HG03432 (cell line): ENCODE data around the gene WIPF3.
A peak's percentile ranks its signal among the peaks of the same experiment; 100 is the strongest.

ENCODE experiments used
- ATAC-seq: cut with Tn5 transposase; IDR thresholded peaks from one replicate; pipeline ENCODE4 v1.9.1; 2021; ENCODE audit warnings: mild to moderate bottlenecking, moderate library complexity; ENCODE audit not compliant: unreplicated experiment

WIPF3 gene

GRCh38 chr7:29808075-29808801, 1.9 kb downstream of the WIPF3 start:
- ATAC-seq: no peak

- no peak for ATAC-seq
These were observed 3.3 kb downstream of the WIPF3 start for GRCh38 chr7:29809533-29810155.

- ATAC-seq: no peak
These were observed 4.0 kb downstream of the WIPF3 start for GRCh38 chr7:29810297-29810696.

- no peak for ATAC-seq
These were observed 4.6 kb downstream of the WIPF3 start for GRCh38 chr7:29810813-29811482.

- no peak for ATAC-seq
These were observed 5.3 kb downstream of the WIPF3 start for GRCh38 chr7:29811586-29811985.

GRCh38 chr7:29812185-29812876, 6.0 kb downstream of the WIPF3 start:
- ATAC-seq: no peak

GRCh38 chr7:29815181-29816105, 9.1 kb downstream of the WIPF3 start:
- no peak for ATAC-seq

GRCh38 chr7:29818308-29818707, 12.0 kb downstream of the WIPF3 start:
- ATAC-seq: no peak

- ATAC-seq: peak; percentile 87
These were observed 19.6 kb downstream of the WIPF3 start for GRCh38 chr7:29825775-29826529.

- ATAC-seq: no peak
These were observed 20.2 kb downstream of the WIPF3 start for GRCh38 chr7:29826530-29826822.

- no peak for ATAC-seq
These were observed 20.6 kb downstream of the WIPF3 start for GRCh38 chr7:29826904-29827303.

GRCh38 chr7:29831705-29832104, 25.4 kb downstream of the WIPF3 start:
- no peak for ATAC-seq

GRCh38 chr7:29833929-29834328, 27.6 kb downstream of the WIPF3 start:
- no peak for ATAC-seq

GRCh38 chr7:29835718-29836117, 29.4 kb downstream of the WIPF3 start:
- no peak for ATAC-seq

- no peak for ATAC-seq
These were observed 33.0 kb downstream of the WIPF3 start for GRCh38 chr7:29839302-29839701.

GRCh38 chr7:29839921-29840320, 33.6 kb downstream of the WIPF3 start:
- ATAC-seq: no peak

- no peak for ATAC-seq
These were observed 34.4 kb downstream of the WIPF3 start for GRCh38 chr7:29840701-29841100.

GRCh38 chr7:29841926-29842701, 35.8 kb downstream of the WIPF3 start:
- no peak for ATAC-seq

- no peak for ATAC-seq
These were observed 36.8 kb downstream of the WIPF3 start for GRCh38 chr7:29843093-29843492.
